SK-N-MC (cell line): ENCODE measurements around the gene BICDL2.

Experiments
- EZH2 ChIP-seq: fragments of 200-600 bp; sonication (generic); IDR thresholded peaks from one replicate; pipeline ENCODE4 v1.6.1; 2017; ENCODE audit warnings: antibody characterized with exemption
- FOXP2 ChIP-seq: optimal IDR thresholded peaks from 2 replicates; pipeline ENCODE3; 2011; ENCODE audit warnings: mild to moderate bottlenecking, moderate library complexity; ENCODE audit not compliant: insufficient read depth; ENCODE audit errors: extremely low read length, control extremely low read depth

GRCh38 chr16:3028716-3029319 is 7.9 kb downstream of the BICDL2 start:
- no peak for TF ChIP-seq FOXP2
- no peak for TF ChIP-seq EZH2
